IPS-NIHi11 (cell line): ENCODE results near the gene ZNF761.
"Not testable (repeated sequence)": the region's sequence is repeated elsewhere in the genome, so short reads cannot be mapped to it uniquely, and the experiment has no call there.

ENCODE experiments used
- DNase-seq: peaks from one replicate; pipeline ENCODE4 v3.0.0; 2012; ENCODE audit warnings: mixed read lengths, low spot score

Gene ZNF761

GRCh38 chr19:53431399-53432087 is at the start of gene ZNF761:
Gene ZNF761 (plus strand): TSS chr19:53431984. CDS start chr19:53447269, 15,285 bp downstream.
- peak; percentile 90 for DNase-seq

GRCh38 chr19:53388168-53388567 is 43.6 kb upstream of the ZNF761 start:
- DNase-seq, result no peak

GRCh38 chr19:53388904-53389303 is 42.9 kb upstream of the ZNF761 start:
- no peak for DNase-seq

GRCh38 chr19:53389571-53389970 is 42.2 kb upstream of the ZNF761 start:
- DNase-seq, result no peak

GRCh38 chr19:53389978-53390377 is 41.8 kb upstream of the ZNF761 start:
- DNase-seq, result peak; percentile 70

GRCh38 chr19:53394522-53394973 is 37.2 kb upstream of the ZNF761 start:
- DNase-seq, result peak; percentile 39

- peak; percentile 91 for DNase-seq
These were observed 36.6 kb upstream of the ZNF761 start, which contains the start of gene ZNF765 for GRCh38 chr19:53394974-53395839. Gene ZNF765 (plus strand): TSS chr19:53395149. CDS start chr19:53398016, 2,867 bp downstream.

GRCh38 chr19:53395840-53396524 is 35.8 kb upstream of the ZNF761 start:
- not testable (repeated sequence) for DNase-seq

GRCh38 chr19:53396525-53396868 is 35.3 kb upstream of the ZNF761 start:
- no peak for DNase-seq

GRCh38 chr19:53397918-53398317 is 33.9 kb upstream of the ZNF761 start:
- DNase-seq, result not testable (repeated sequence)

GRCh38 chr19:53409505-53410204 is 22.1 kb upstream of the ZNF761 start:
- no peak for DNase-seq

GRCh38 chr19:53420520-53421315 is 11.1 kb upstream of the ZNF761 start:
- DNase-seq, result not testable (repeated sequence)

- no peak for DNase-seq
These were observed 9.2 kb upstream of the ZNF761 start for GRCh38 chr19:53422551-53422950.

GRCh38 chr19:53423074-53423473 is 8.7 kb upstream of the ZNF761 start:
- DNase-seq, result not testable (repeated sequence)

GRCh38 chr19:53423680-53424079 is 8.1 kb upstream of the ZNF761 start:
- not testable (repeated sequence) for DNase-seq

- DNase-seq, result peak; percentile 69
These were observed 6.7 kb upstream of the ZNF761 start for GRCh38 chr19:53424968-53425597.

GRCh38 chr19:53432088-53432661 is 391 bp downstream of the ZNF761 start:
- DNase-seq, result peak; percentile 29

GRCh38 chr19:53443809-53444208 is 12.0 kb downstream of the ZNF761 start:
- not testable (repeated sequence) for DNase-seq

- DNase-seq, result not testable (repeated sequence)
These were observed 15.4 kb downstream of the ZNF761 start for GRCh38 chr19:53447196-53447595.

GRCh38 chr19:53455828-53456227 is 24.0 kb downstream of the ZNF761 start:
- DNase-seq, result no peak
